Effector memory CD4-positive, alpha-beta T cell (primary cell): Measurements from ENCODE around the gene RANBP3.

Source experiments
- DNase-seq, 3 donors: peaks; one replicate each; pipeline ENCODE4 v3.0.0-alpha.2; 2020
- H3K27ac ChIP-seq: 2 replicates; pipeline ENCODE4 v1.7.0; 2013; ENCODE audit warnings: mild to moderate bottlenecking, low read length, moderate library complexity; ENCODE audit not compliant: insufficient read depth, poor library complexity, severe bottlenecking
- H3K27me3 ChIP-seq: replicated peaks from 2 replicates; pipeline ENCODE4 v1.7.0; 2013; ENCODE audit warnings: mild to moderate bottlenecking, low read length; ENCODE audit not compliant: insufficient read depth, control insufficient read depth, poor library complexity, severe bottlenecking
- H3K36me3 ChIP-seq: 2 replicates; pipeline ENCODE4 v1.7.0; 2013; ENCODE audit warnings: mild to moderate bottlenecking, low read length, moderate library complexity; ENCODE audit not compliant: control insufficient read depth, insufficient read depth
- H3K4me1 ChIP-seq: 2 replicates; pipeline ENCODE4 v1.7.0; 2013; ENCODE audit warnings: low read length, mild to moderate bottlenecking; ENCODE audit not compliant: control insufficient read depth, insufficient read depth, poor library complexity, severe bottlenecking
- H3K4me3 ChIP-seq: 2 replicates; pipeline ENCODE4 v1.7.0; 2013; ENCODE audit warnings: low read length, low read depth, mild to moderate bottlenecking; ENCODE audit not compliant: insufficient read depth, poor library complexity, severe bottlenecking
- H3K9me3 ChIP-seq: 2 replicates; pipeline ENCODE4 v1.7.0; 2013; ENCODE audit warnings: mild to moderate bottlenecking, low read length, moderate library complexity; ENCODE audit not compliant: control insufficient read depth

RANBP3 gene

GRCh38 chr19:5975388-5975728, 2.6 kb downstream of the RANBP3 start:
- DNase-seq = no peak
- H3K9me3 ChIP-seq = no peaks in the 10 kb centered on the region
- peak overlapping the region; percentile 38 for H3K27ac ChIP-seq
- H3K4me1 ChIP-seq = peaks cover 28% of the 10 kb centered on the region
- H3K27me3 ChIP-seq = no peaks in the 10 kb centered on the region
- peaks cover 21% of the 10 kb centered on the region for H3K36me3 ChIP-seq
- H3K4me3 ChIP-seq = no peak overlapping the region

- peak overlapping the region; percentile 38 for H3K27ac ChIP-seq
- H3K9me3 ChIP-seq = no peaks in the 10 kb centered on the region
- H3K4me3 ChIP-seq = no peak overlapping the region
- no peaks in the 10 kb centered on the region for H3K27me3 ChIP-seq
- H3K36me3 ChIP-seq = peaks cover 21% of the 10 kb centered on the region
- peaks cover 28% of the 10 kb centered on the region for H3K4me1 ChIP-seq
- DNase-seq = no peak
Measured at GRCh38 chr19:5974721-5975387, 3.1 kb downstream of the RANBP3 start.

GRCh38 chr19:5973867-5974635, 3.9 kb downstream of the RANBP3 start:
- no peak overlapping the region for H3K4me3 ChIP-seq
- DNase-seq = no peak
- peaks cover 21% of the 10 kb centered on the region for H3K36me3 ChIP-seq
- no peak overlapping the region for H3K27ac ChIP-seq
- no peaks in the 10 kb centered on the region for H3K27me3 ChIP-seq
- H3K4me1 ChIP-seq = peaks cover 28% of the 10 kb centered on the region
- no peaks in the 10 kb centered on the region for H3K9me3 ChIP-seq

GRCh38 chr19:5973376-5973775, 4.6 kb downstream of the RANBP3 start:
- H3K9me3 ChIP-seq = no peaks in the 10 kb centered on the region
- H3K36me3 ChIP-seq = peaks cover 21% of the 10 kb centered on the region
- DNase-seq = no peak

GRCh38 chr19:5972355-5972731, 5.6 kb downstream of the RANBP3 start:
- Histone ChIP-seq H3K9me3 (no peaks in the 10 kb centered on the region), H3K4me3 (no peak overlapping the region), H3K4me1 (peaks cover 31% of the 10 kb centered on the region), H3K27me3 (no peaks in the 10 kb centered on the region), H3K36me3 (peaks cover 21% of the 10 kb centered on the region), H3K27ac (no peak overlapping the region)
- no peak for DNase-seq

More at GRCh38 chr19:5973376-5973775, 4.6 kb downstream of the RANBP3 start:
- Histone ChIP-seq H3K27me3 (no peaks in the 10 kb centered on the region), H3K4me3 (no peak overlapping the region), H3K4me1 (peaks cover 29% of the 10 kb centered on the region), H3K27ac (no peak overlapping the region)

GRCh38 chr19:5971714-5972354, 6.1 kb downstream of the RANBP3 start:
- Histone ChIP-seq H3K27me3 (no peaks in the 10 kb centered on the region), H3K4me3 (no peak overlapping the region), H3K36me3 (peaks cover 21% of the 10 kb centered on the region), H3K9me3 (no peaks in the 10 kb centered on the region), H3K27ac (no peak overlapping the region), H3K4me1 (peaks cover 26% of the 10 kb centered on the region)
- no peak for DNase-seq

GRCh38 chr19:5969476-5969875, 8.5 kb downstream of the RANBP3 start:
- Histone ChIP-seq H3K9me3 (no peaks in the 10 kb centered on the region), H3K4me3 (no peak overlapping the region), H3K27me3 (no peaks in the 10 kb centered on the region), H3K4me1 (peaks cover 27% of the 10 kb centered on the region), H3K36me3 (peaks cover 19% of the 10 kb centered on the region), H3K27ac (peak overlapping the region; percentile 18)
- no peak for DNase-seq

GRCh38 chr19:5968431-5969373, 9.2 kb downstream of the RANBP3 start:
- Histone ChIP-seq H3K4me3 (no peak overlapping the region), H3K27ac (peak overlapping the region; percentile 33)

GRCh38 chr19:5967994-5968430, 9.9 kb downstream of the RANBP3 start:
- Histone ChIP-seq H3K36me3 (peaks cover 6% of the 10 kb centered on the region), H3K27ac (peak overlapping the region; percentile 33), H3K9me3 (no peaks in the 10 kb centered on the region), H3K27me3 (no peaks in the 10 kb centered on the region), H3K4me1 (peaks cover 40% of the 10 kb centered on the region), H3K4me3 (no peak overlapping the region)
- peak; percentile 20 to 54 (median 34) for DNase-seq

More at GRCh38 chr19:5968431-5969373, 9.2 kb downstream of the RANBP3 start:
- H3K9me3 ChIP-seq = no peaks in the 10 kb centered on the region
- H3K27me3 ChIP-seq = no peaks in the 10 kb centered on the region
- H3K36me3 ChIP-seq = peaks cover 13% of the 10 kb centered on the region
- no peak for DNase-seq
- peaks cover 33% of the 10 kb centered on the region for H3K4me1 ChIP-seq
